Measurements from ENCODE around the gene UNC13A.
"Not testable (repeated sequence)": the region's sequence is repeated elsewhere in the genome, so short reads cannot be mapped to it uniquely, and the experiment has no call there.

UNC13A gene

DNA sequence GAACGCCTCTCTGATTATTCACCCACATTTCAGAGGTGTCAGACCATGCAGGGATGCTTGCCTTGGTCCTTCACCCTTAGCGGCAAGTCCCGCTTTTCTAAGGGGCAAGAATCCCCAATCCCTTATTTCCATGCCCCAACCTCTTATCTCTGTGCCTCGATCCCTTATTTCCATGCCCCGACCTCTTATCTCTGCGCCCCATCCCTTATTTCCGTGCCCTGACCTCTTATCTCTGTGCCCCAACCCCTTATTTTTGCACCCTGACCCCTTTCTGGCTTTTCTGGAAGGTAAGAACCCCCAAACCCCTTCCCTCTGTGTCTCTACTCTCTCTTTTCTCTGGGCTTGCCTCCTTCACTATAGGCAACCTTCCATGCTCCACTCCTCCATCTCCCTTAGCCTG is 93.9 kb downstream of the UNC13A start:
- not testable (repeated sequence) for H3K4me3 ChIP-seq (ENCODE audit: low read length); H3K9me3 ChIP-seq (replicated peaks; ENCODE audit: low read length); H3K4me2 ChIP-seq (ENCODE audit: low read length); H3K9ac ChIP-seq (ENCODE audit: low read depth, low read length); H3K36me3 ChIP-seq (ENCODE audit: insufficient read depth, low read length); H3K4me1 ChIP-seq (ENCODE audit: control insufficient read depth, insufficient read depth, low read length)
- peaks cover 16% of the 10 kb centered on the region for H3K27me3 ChIP-seq (ENCODE audit: control insufficient read depth, insufficient read depth, low read length)

DNA sequence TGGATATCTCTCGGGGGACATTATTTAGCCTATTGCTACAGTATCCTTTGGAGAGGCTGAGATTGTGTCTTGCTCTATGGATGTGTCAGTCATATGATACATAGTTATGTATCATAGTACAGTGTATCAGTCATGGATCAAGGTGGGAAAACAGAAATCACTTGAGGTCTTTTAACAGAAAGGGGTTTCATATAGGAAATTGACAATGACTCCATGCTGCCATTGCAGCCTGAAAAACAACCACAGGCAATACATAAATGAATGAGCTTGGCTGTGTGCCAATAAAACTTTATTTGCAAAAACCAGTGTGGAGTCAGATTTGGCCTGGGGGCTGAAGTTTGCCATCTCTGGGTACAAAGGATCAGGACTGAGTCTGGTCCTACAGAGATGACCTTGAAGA is 97.3 kb downstream of the UNC13A start:
- no peak overlapping the region for H3K4me3 ChIP-seq (ENCODE audit: low read length)
- no peak overlapping the region for H3K4me2 ChIP-seq (ENCODE audit: low read length)
- H3K36me3 ChIP-seq (ENCODE audit: insufficient read depth, low read length): no peaks in the 10 kb centered on the region
- H3K9me3 ChIP-seq (replicated peaks; ENCODE audit: low read length): no peaks in the 10 kb centered on the region
- H3K27me3 ChIP-seq (ENCODE audit: control insufficient read depth, insufficient read depth, low read length): peaks cover 13% of the 10 kb centered on the region
- no peaks in the 10 kb centered on the region for H3K4me1 ChIP-seq (ENCODE audit: control insufficient read depth, insufficient read depth, low read length)
- H3K9ac ChIP-seq (ENCODE audit: low read depth, low read length): no peak overlapping the region

DNA sequence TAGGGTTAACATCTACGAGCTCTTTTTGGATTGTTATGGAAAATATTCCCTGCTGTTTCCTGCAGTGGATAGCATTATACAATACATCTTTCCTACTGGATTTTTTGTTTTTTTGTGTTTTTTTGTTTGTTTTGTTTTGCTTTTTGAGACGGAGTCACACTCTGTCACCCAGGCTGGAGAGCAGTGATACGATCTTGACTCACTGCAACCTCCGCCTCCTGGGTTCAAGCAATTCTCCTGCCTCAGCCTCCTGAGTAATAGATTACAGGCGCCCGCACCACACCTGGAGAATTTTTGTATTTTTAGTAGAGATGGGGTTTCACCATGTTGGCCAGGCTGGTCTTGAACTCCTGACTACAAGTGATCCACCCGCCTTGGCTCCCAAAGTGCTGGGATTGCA is 102.8 kb downstream of the UNC13A start:
- H3K27me3 ChIP-seq (ENCODE audit: control insufficient read depth, insufficient read depth, low read length); H3K4me1 ChIP-seq (ENCODE audit: control insufficient read depth, insufficient read depth, low read length); H3K4me3 ChIP-seq (ENCODE audit: low read length); H3K4me2 ChIP-seq (ENCODE audit: low read length); H3K9me3 ChIP-seq (replicated peaks; ENCODE audit: low read length); H3K9ac ChIP-seq (ENCODE audit: low read depth, low read length): not testable (repeated sequence)
- peaks cover 25% of the 10 kb centered on the region for H3K36me3 ChIP-seq (ENCODE audit: insufficient read depth, low read length)

DNA sequence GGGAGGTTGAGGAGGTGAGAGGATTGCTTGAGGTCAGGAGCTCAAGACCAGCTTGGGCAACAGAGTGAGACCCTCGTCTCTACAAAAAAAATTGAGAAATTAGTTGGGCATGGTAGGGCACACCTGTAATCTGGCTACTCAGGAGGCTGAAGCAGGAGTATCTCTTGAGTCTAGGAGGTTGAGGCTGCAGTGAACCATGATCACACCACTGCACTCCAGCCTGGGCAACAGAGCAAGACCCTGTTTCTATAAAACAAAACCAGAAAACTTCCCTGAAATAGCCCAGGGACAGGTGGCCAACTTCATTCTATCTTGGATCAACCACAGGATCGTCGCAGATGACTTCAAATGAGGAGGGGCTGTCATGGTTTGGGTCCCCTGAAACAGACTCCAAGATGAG is 104.0 kb downstream of the UNC13A start:
- peaks cover 34% of the 10 kb centered on the region for H3K36me3 ChIP-seq (ENCODE audit: insufficient read depth, low read length)
- no peaks in the 10 kb centered on the region for H3K9me3 ChIP-seq (replicated peaks; ENCODE audit: low read length)
- H3K4me3 ChIP-seq (ENCODE audit: low read length): no peak overlapping the region
- no peaks in the 10 kb centered on the region for H3K27me3 ChIP-seq (ENCODE audit: control insufficient read depth, insufficient read depth, low read length)
- H3K4me1 ChIP-seq (ENCODE audit: control insufficient read depth, insufficient read depth, low read length): no peaks in the 10 kb centered on the region
- H3K9ac ChIP-seq (ENCODE audit: low read depth, low read length): no peak overlapping the region
- H3K4me2 ChIP-seq (ENCODE audit: low read length): no peak overlapping the region

DNA sequence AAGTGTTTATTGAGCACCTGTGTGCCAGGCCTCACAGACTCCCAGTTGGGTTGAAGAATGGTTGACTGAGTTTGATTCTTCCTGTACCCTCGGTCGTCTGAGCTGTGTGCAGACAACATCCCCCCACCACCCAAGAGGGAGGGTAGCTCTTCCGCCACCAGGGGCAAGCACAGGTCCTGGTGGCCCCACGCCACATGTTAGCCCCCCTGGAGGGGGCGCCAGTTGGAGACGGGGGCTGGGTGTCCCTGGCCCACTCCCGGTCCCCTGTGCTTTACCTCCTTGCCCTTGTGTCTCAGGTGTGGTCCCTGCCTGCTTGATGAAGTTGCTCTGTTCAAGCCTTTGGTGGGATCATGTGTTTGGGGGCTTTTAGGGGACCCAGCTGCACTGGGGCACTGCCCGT is 105.5 kb downstream of the UNC13A start:
- no peak overlapping the region for H3K9ac ChIP-seq (ENCODE audit: low read depth, low read length)
- no peaks in the 10 kb centered on the region for H3K9me3 ChIP-seq (replicated peaks; ENCODE audit: low read length)
- no peak overlapping the region for H3K4me3 ChIP-seq (ENCODE audit: low read length)
- H3K4me2 ChIP-seq (ENCODE audit: low read length): no peak overlapping the region
- no peaks in the 10 kb centered on the region for H3K27me3 ChIP-seq (ENCODE audit: control insufficient read depth, insufficient read depth, low read length)
- peaks cover 47% of the 10 kb centered on the region for H3K36me3 ChIP-seq (ENCODE audit: insufficient read depth, low read length)
- no peaks in the 10 kb centered on the region for H3K4me1 ChIP-seq (ENCODE audit: control insufficient read depth, insufficient read depth, low read length)

DNA sequence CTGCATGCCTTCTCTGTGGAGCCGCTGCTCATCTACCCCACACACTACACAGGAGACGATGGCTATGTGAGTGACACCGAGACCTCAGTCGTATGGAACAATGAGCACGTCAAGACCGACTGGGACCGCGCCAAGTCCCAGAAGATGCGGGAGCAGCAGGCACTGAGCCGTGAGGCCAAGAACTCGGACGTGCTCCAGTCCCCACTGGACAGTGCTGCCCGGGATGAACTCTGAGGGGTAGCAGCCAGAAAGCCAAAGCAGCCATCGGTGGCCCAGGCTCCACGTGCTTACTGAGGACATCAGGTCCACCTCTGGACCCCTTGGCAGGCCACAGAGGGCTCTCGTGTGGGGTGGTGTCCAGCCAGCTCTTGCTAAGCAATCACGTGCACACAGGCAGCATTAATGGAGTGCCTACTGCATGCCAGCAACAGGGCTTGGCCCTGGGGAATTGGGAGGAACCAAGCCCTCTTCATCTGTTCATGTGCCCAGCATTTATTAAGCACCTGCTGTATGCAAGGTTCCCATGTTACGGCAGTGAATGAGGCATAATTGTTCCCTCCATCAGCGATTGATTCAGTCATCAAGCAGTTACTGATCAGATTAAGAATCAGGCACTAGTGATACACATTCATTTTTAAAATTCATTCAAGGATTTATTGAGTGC is 106.8 kb downstream of the UNC13A start:
- H3K4me1 ChIP-seq (ENCODE audit: control insufficient read depth, insufficient read depth, low read length): no peaks in the 10 kb centered on the region
- H3K36me3 ChIP-seq (ENCODE audit: insufficient read depth, low read length): peaks cover 49% of the 10 kb centered on the region
- no peak overlapping the region for H3K4me3 ChIP-seq (ENCODE audit: low read length)
- H3K4me2 ChIP-seq (ENCODE audit: low read length): no peak overlapping the region
- no peaks in the 10 kb centered on the region for H3K27me3 ChIP-seq (ENCODE audit: control insufficient read depth, insufficient read depth, low read length)
- H3K9ac ChIP-seq (ENCODE audit: low read depth, low read length): no peak overlapping the region
- H3K9me3 ChIP-seq (replicated peaks; ENCODE audit: low read length): no peaks in the 10 kb centered on the region

DNA sequence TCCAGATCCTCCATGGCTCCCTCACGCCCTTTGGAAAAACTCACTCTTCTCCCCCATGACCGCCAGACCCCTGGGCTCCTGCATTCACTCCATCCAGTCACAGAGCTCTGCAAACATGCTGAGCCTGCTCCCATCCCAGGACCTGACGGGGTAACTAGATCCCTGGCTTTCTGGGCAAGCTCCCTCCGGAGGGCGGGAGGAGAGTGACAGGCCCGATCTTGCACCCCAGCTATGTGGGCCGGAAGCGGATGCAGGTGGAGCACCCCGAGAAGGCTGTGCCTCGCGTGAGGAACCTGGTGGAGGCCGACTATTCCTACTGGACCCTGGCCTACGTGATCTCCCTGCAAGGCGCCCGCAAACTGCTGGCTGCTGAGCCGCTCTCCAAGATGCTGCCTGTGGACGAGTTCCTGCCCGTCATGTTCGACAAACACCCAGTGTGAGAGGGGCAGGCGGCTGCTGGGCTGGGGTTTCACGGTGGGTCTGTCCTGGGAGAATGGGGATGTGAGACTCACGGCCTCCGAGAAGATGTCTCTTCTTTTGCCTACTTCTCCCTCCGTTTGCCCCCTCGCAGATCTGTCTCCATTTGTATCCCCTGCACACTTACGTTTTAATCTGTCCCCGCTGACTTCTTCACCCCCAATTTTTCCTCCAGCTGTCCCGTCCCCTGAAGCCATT is 107.5 kb downstream of the UNC13A start:
- Histone ChIP-seq H3K4me3 (ENCODE audit: low read length) (no peak overlapping the region), H3K4me1 (ENCODE audit: control insufficient read depth, insufficient read depth, low read length) (no peaks in the 10 kb centered on the region), H3K4me2 (ENCODE audit: low read length) (no peak overlapping the region), H3K27me3 (ENCODE audit: control insufficient read depth, insufficient read depth, low read length) (no peaks in the 10 kb centered on the region), H3K36me3 (ENCODE audit: insufficient read depth, low read length) (peaks cover 56% of the 10 kb centered on the region), H3K9me3 (replicated peaks; ENCODE audit: low read length) (no peaks in the 10 kb centered on the region), H3K9ac (ENCODE audit: low read depth, low read length) (no peak overlapping the region)

DNA sequence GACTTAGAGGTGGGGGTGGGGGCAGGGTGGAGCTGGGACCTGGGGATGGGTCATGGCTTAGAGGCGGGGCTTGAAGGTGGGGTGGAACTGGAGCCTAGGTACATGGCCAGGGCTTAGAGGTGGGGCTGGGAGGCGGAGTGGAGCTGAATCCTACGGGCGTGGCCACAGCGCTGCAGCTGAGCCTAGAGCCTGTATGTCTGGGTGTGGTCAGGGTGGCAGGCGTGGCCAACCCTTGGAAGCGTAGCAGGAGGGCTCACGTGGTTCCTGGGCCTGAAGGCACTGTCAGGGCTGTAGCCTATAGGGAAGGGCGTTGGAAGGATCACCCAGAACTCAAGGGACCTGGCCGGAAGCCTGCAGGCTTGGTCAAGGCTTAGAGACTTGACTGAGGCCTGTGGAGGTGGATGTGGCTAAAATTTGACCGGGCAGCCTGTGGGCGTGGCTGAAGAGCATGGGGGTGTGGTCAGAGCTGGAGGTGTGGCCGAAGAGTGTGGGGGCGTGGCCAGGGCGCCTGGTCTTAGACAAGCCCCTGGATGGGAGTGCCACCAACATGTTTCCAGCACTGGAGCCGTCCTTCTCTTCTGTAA is 108.4 kb downstream of the UNC13A start:
- no peaks in the 10 kb centered on the region for H3K27me3 ChIP-seq (ENCODE audit: control insufficient read depth, insufficient read depth, low read length)
- no peak overlapping the region for H3K9ac ChIP-seq (ENCODE audit: low read depth, low read length)
- H3K4me1 ChIP-seq (ENCODE audit: control insufficient read depth, insufficient read depth, low read length): no peaks in the 10 kb centered on the region
- H3K4me3 ChIP-seq (ENCODE audit: low read length): no peak overlapping the region
- no peak overlapping the region for H3K4me2 ChIP-seq (ENCODE audit: low read length)
- peaks cover 62% of the 10 kb centered on the region for H3K36me3 ChIP-seq (ENCODE audit: insufficient read depth, low read length)
- no peaks in the 10 kb centered on the region for H3K9me3 ChIP-seq (replicated peaks; ENCODE audit: low read length)

DNA sequence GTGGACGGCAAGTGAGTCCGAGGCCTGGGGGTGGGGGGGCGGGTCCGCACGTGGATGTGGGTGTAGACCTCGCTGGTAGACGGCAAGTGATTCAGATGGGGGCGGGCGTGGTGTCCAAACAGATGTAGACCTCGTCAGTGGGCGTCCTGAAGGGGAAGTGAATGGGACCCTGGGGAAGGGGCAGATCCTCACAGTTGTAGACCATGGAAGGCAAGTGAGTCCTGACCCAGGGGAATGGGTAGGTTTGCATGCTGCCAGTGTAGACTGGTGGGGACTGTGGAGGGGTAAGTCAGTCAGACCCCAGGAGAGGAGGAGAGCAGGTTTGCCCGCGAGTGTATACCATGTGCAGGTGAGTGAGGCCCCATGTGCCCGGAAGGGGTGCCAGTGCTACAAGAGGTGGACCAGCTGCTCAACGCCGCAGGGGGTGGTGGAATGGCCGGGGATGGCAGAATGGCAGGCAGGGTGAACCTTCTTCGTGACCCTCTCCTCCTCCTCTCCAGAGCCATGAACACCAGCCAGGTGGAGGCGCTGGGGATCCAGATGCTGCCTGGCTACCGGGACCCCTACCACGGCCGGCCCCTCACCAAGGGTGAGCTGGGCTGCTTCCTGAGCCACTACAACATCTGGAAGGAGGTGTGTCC is 110.6 kb downstream of the UNC13A start:
- Histone ChIP-seq H3K9me3 (replicated peaks; ENCODE audit: low read length) (no peaks in the 10 kb centered on the region), H3K4me1 (ENCODE audit: control insufficient read depth, insufficient read depth, low read length) (no peaks in the 10 kb centered on the region), H3K27me3 (ENCODE audit: control insufficient read depth, insufficient read depth, low read length) (no peaks in the 10 kb centered on the region), H3K36me3 (ENCODE audit: insufficient read depth, low read length) (peaks cover 66% of the 10 kb centered on the region), H3K4me2 (ENCODE audit: low read length) (no peak overlapping the region), H3K4me3 (ENCODE audit: low read length) (no peak overlapping the region), H3K9ac (ENCODE audit: low read depth, low read length) (no peak overlapping the region)

DNA sequence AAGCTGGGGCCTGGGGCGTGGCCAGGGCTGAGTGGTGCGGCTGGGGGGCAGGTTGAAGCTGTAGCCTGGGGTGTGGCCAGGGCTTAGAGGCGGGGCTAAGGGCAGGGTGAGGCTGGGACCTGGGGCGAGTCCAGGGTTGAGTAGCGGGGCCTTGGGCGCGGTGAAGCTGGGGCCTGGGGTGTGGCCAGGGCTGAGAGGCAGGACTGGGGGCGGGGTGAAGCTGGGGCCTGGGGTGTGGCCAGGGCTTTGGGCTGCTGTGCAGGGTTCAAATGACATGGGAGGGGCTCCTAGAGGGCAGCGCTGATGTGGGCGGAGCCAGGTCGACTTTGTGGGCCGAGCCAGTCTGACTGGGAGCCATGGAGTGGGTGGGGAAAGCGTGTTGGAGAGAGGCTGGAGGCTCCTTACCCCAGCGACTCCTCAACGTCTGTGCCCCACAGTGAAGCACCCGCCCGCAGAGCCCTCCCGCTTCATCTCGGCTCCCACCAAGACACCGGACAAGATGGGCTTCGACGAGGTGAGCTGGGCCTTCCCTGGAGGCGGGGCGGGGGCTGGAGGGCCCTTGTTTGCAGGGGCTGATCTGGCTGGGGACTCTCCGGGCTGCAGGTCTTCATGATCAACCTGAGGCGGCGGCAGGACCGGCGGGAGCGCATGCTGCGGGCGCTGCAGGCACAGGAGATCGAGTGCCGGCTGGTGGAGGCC is 111.2 kb downstream of the UNC13A start:
- H3K4me1 ChIP-seq (ENCODE audit: control insufficient read depth, insufficient read depth, low read length): no peaks in the 10 kb centered on the region
- peaks cover 63% of the 10 kb centered on the region for H3K36me3 ChIP-seq (ENCODE audit: insufficient read depth, low read length)
- H3K9me3 ChIP-seq (replicated peaks; ENCODE audit: low read length): no peaks in the 10 kb centered on the region
- no peak overlapping the region for H3K4me2 ChIP-seq (ENCODE audit: low read length)
- H3K4me3 ChIP-seq (ENCODE audit: low read length): no peak overlapping the region
- H3K9ac ChIP-seq (ENCODE audit: low read depth, low read length): no peak overlapping the region
- H3K27me3 ChIP-seq (ENCODE audit: control insufficient read depth, insufficient read depth, low read length): no peaks in the 10 kb centered on the region
